ENCODE data around the gene NEURL3. TPM values are rescaled to one million over a fixed set of nuclear protein-coding genes. Genes with fewer than 3 reads are reported as not detected.

The NEURL3 gene
- total and polyA plus RNA-seq, 2 donors (not counting 3 experiments of a cell fraction or from before 2014, with no cell fraction given): not detected

DNA sequence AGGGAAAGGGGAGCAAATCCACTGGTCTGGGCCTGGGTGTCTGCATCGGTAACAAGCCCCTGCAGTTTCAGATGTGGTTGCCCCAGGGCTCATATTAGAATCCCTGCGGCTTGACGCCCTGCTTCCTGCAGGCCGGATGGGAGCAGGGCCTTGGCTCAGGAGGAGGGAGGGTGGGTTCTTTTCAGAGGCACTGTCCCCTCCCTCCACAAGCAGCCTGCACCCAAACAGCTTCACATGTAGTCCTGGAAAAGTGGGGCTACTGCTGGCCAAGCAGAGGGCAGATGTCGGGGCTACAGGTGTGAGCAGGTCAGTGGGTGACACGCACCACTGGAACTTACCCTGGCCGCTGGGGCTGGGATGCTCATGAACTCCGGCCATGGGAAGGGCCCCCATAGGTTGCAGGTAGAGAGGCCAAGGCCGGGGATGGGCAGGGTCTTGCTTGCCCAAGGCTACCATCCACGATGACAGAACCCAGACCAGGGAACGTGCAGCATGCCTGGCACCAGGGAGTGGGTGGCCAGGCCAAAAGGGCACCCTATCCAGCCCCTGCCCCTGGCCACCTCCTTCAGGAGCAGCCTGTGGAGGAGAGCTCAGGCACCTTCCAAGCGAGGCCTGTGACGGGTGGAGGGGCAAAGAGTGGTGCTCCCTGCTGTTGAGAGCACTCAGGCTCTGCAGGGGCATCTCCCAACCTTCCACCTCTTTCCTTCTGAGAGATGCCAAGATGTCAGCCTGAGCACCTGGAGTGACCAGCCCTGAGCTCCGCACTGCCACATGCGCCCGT, 48.2 kb upstream of the NEURL3 start:
- ChIA-PET POLR2A (interaction anchor here (1.7 kb wide), 1 partner anchor 14 kb away, joined by 8 read pairs; no protein-coding TSS in a partner anchor), CTCF (interaction anchor here (0.8 to 11.6 kb wide), 28 partner anchors 9 to 263 kb away, joined by 3 to 130 read pairs (median 5); partner anchors contain the start of genes ARID5A, CNNM3, CNNM4 and ITPRIPL1)
- TF ChIP-seq POLR2AphosphoS5 (IDR thresholded peaks at IDR 0.05; ENCODE audit: insufficient read depth, low read depth, low read length) (no peak), GATA2 (IDR thresholded peaks at IDR 0.05; ENCODE audit: insufficient read depth, insufficient read length, low read depth, low read length) (no peak), JUN (IDR thresholded peaks at IDR 0.05; ENCODE audit: borderline replicate concordance, insufficient read depth, insufficient read length, low read depth) (no peak), FOS (IDR thresholded peaks at IDR 0.05; ENCODE audit: borderline replicate concordance, insufficient read depth, low read length) (no peak), MYC (IDR thresholded peaks at IDR 0.05; ENCODE audit: low read depth, low read length) (no peak), EZH2 (IDR thresholded peaks at IDR 0.05; ENCODE audit: borderline replicate concordance, low read depth, low read length, severe bottlenecking) (no peak), POLR2A (IDR thresholded peaks at IDR 0.05; ENCODE audit: low read depth, low read length) (no peak)
- TF ChIP-seq, protein P1, sequence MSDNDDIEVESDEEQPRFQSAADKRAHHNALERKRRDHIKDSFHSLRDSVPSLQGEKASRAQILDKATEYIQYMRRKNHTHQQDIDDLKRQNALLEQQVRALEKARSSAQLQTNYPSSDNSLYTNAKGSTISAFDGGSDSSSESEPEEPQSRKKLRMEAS (IDR thresholded peaks at IDR 0.05; ENCODE audit: insufficient read depth, insufficient read length): no peak
- TF ChIP-seq, protein P2, sequence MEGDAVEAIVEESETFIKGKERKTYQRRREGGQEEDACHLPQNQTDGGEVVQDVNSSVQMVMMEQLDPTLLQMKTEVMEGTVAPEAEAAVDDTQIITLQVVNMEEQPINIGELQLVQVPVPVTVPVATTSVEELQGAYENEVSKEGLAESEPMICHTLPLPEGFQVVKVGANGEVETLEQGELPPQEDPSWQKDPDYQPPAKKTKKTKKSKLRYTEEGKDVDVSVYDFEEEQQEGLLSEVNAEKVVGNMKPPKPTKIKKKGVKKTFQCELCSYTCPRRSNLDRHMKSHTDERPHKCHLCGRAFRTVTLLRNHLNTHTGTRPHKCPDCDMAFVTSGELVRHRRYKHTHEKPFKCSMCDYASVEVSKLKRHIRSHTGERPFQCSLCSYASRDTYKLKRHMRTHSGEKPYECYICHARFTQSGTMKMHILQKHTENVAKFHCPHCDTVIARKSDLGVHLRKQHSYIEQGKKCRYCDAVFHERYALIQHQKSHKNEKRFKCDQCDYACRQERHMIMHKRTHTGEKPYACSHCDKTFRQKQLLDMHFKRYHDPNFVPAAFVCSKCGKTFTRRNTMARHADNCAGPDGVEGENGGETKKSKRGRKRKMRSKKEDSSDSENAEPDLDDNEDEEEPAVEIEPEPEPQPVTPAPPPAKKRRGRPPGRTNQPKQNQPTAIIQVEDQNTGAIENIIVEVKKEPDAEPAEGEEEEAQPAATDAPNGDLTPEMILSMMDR (IDR thresholded peaks at IDR 0.05; ENCODE audit: extremely low read depth in 1 of 2, insufficient read depth in 1 of 2, low read depth in 1 of 2, low read length in 2 of 2): no peak
- H3K27ac ChIP-seq (ENCODE audit: insufficient read depth, low read depth, low read length): no peak overlapping the region
- H3K27me3 ChIP-seq (ENCODE audit: control insufficient read depth in 2 of 2, insufficient read depth in 2 of 2, low read length in 2 of 2): no peaks in the 10 kb centered on the region
- H3K4me1 ChIP-seq (ENCODE audit: control insufficient read depth, extremely low read depth, insufficient read depth, low read length): no peaks in the 10 kb centered on the region
- no peak overlapping the region for H3K4me3 ChIP-seq (replicated peaks in 1 of 3; ENCODE audit: insufficient read depth in 1 of 3, low read depth in 1 of 3, low read length in 3 of 3)
- FAIRE-seq: no peak
- H3K4me2 ChIP-seq (ENCODE audit: insufficient read depth, low read length): no peak overlapping the region
- H3K9ac ChIP-seq (replicated peaks; ENCODE audit: extremely low read depth, insufficient read depth, low read length): no peak overlapping the region
- no peak overlapping the region for H2AFZ ChIP-seq (ENCODE audit: low read depth, low read length)
- H3K9me3 ChIP-seq (replicated peaks; ENCODE audit: control insufficient read depth, insufficient read depth, low read length): no peaks in the 10 kb centered on the region
- dilution Hi-C loops (cut with MboI; ENCODE audit: extremely low pct_ligation_motif_present, low sequenced_read_pairs) (no loop called here), intact Hi-C loops (cut with micrococcal nuclease) (no loop called here)
- no peaks in the 10 kb centered on the region for H4K20me1 ChIP-seq (replicated peaks; ENCODE audit: control insufficient read depth, extremely low read depth, insufficient read depth, low read length)
- BruUV-seq (replicated peaks): no TSS peak
- no peaks in the 10 kb centered on the region for H3K79me2 ChIP-seq (ENCODE audit: control insufficient read depth, insufficient read depth, low read length)
- H3K9me1 ChIP-seq (replicated peaks; ENCODE audit: control insufficient read depth, extremely low read depth, insufficient read depth, low read length): no peaks in the 10 kb centered on the region
- peaks cover 0 to 31% of the 10 kb centered on the region in 2 experiments for H3K36me3 ChIP-seq (ENCODE audit: control insufficient read depth in 2 of 2, extremely low read depth in 1 of 2, insufficient read depth in 2 of 2, low read length in 2 of 2)
- DNase-seq (ENCODE audit: low read depth, low spot score): no peak

Data from endothelial cell of umbilical vein (primary cell).